ENCODE measurements around the gene RFX3.

GRCh38 chr9:3385871-3386270, 139.9 kb downstream of the RFX3 start:
- TF ChIP-seq POLR2A (IDR thresholded peaks at IDR 0.05): no peak
- TF ChIP-seq CTCF (IDR thresholded peaks at IDR 0.05): no peak
